MM.1S (cell line): ENCODE data around the gene BNC1.
"Not testable (repeated sequence)": the region's sequence is repeated elsewhere in the genome, so short reads cannot be mapped to it uniquely, and the experiment has no call there.

Experiments
- DNase-seq: peaks from one replicate; pipeline ENCODE4 v3.0.0-alpha.2; 2015
- H2AFZ ChIP-seq: fragments of 300-600 bp; sonication (generic); 2 replicates; pipeline ENCODE4 v1.6.0; 2016; ENCODE audit warnings: antibody characterized with exemption, low read length
- H3F3A ChIP-seq: fragments of 300-600 bp; sonication (generic); 2 replicates; pipeline ENCODE4 v1.6.1; 2016; ENCODE audit warnings: mild to moderate bottlenecking, antibody characterized with exemption, low read length, moderate library complexity, mixed read lengths; ENCODE audit not compliant: insufficient read depth
- H3K27ac ChIP-seq: fragments of 300-600 bp; sonication (generic); 2 replicates; pipeline ENCODE4 v1.5.1; 2016; ENCODE audit warnings: mild to moderate bottlenecking, low read length
- H3K27me3 ChIP-seq: fragments of 300-600 bp; sonication (generic); replicated peaks from 2 replicates; pipeline ENCODE4 v1.6.0; 2016; ENCODE audit warnings: low read length; ENCODE audit not compliant: insufficient read depth
- H3K36me3 ChIP-seq: fragments of 300-600 bp; sonication (generic); replicated peaks from 2 replicates; pipeline ENCODE4 v1.6.1; 2016; ENCODE audit warnings: mild to moderate bottlenecking, low read length, mixed read lengths; ENCODE audit not compliant: insufficient read depth
- H3K4me1 ChIP-seq: fragments of 300-600 bp; sonication (generic); 2 replicates; pipeline ENCODE4 v1.6.1; 2016; ENCODE audit warnings: low read length, mixed read lengths
- H3K4me2 ChIP-seq: fragments of 300-600 bp; sonication (generic); 2 replicates; pipeline ENCODE4 v1.6.0; 2016; ENCODE audit warnings: low read depth, low read length
- H3K4me3 ChIP-seq: fragments of 300-600 bp; sonication (generic); 2 replicates; pipeline ENCODE4 v1.5.1; 2016; ENCODE audit warnings: low read length, mixed read lengths
- H3K79me2 ChIP-seq: fragments of 300-600 bp; sonication (generic); 2 replicates; pipeline ENCODE4 v1.6.1; 2016; ENCODE audit warnings: mixed run types, low read length, mixed read lengths
- H3K9ac ChIP-seq: fragments of 300-600 bp; sonication (generic); 2 replicates; pipeline ENCODE4 v1.6.1; 2016; ENCODE audit warnings: low read length, mixed read lengths
- H3K9me2 ChIP-seq: fragments of 300-600 bp; sonication (generic); replicated peaks from 2 replicates; pipeline ENCODE4 v1.6.1; 2016; ENCODE audit warnings: mild to moderate bottlenecking, low read length, mixed read lengths; ENCODE audit not compliant: insufficient read depth
- H3K9me3 ChIP-seq: fragments of 300-600 bp; sonication (generic); replicated peaks from 2 replicates; pipeline ENCODE4 v1.6.1; 2016; ENCODE audit warnings: mild to moderate bottlenecking, low read length, mixed read lengths; ENCODE audit not compliant: insufficient read depth
- H4K20me1 ChIP-seq: fragments of 300-600 bp; sonication (generic); 2 replicates; pipeline ENCODE4 v1.6.1; 2016; ENCODE audit warnings: mild to moderate bottlenecking, low read length, moderate library complexity, mixed read lengths; ENCODE audit not compliant: insufficient read depth
- CTCF ChIP-seq: fragments of 300-600 bp; sonication (generic); IDR thresholded peaks from 2 replicates; pipeline ENCODE4 v1.5.1; 2016; ENCODE audit warnings: antibody characterized with exemption, low read length, mixed read lengths
- EZH2 ChIP-seq: fragments of 300-600 bp; sonication (generic); optimal IDR thresholded peaks from 2 replicates; pipeline ENCODE3; 2017; ENCODE audit warnings: low read depth, mild to moderate bottlenecking, antibody characterized with exemption, low read length, mixed read lengths
- EZH2phosphoT487 ChIP-seq: fragments of 300-600 bp; sonication (generic); IDR thresholded peaks from 2 replicates; pipeline ENCODE4 v1.6.1; 2018; ENCODE audit warnings: antibody characterized with exemption, low read length

The BNC1 gene

GRCh38 chr15:83262594-83263315 lies 21.7 kb downstream of the BNC1 start:
- no peak for DNase-seq
- no peaks in the 10 kb centered on the region for H3K27me3 ChIP-seq
- no peak overlapping the region for H2AFZ ChIP-seq
- H3K27ac ChIP-seq: no peak overlapping the region
- no peaks in the 10 kb centered on the region for H3K36me3 ChIP-seq
- H3K79me2 ChIP-seq: no peaks in the 10 kb centered on the region
- no peak overlapping the region for H3K9ac ChIP-seq
- H3K9me2 ChIP-seq: no peaks in the 10 kb centered on the region
- H3K4me1 ChIP-seq: no peaks in the 10 kb centered on the region
- no peak overlapping the region for H3K4me3 ChIP-seq
- TF ChIP-seq EZH2phosphoT487: no peak
- no peak for TF ChIP-seq EZH2
- TF ChIP-seq CTCF: no peak
- no peak overlapping the region for H3K4me2 ChIP-seq
- no peaks in the 10 kb centered on the region for H4K20me1 ChIP-seq
- H3K9me3 ChIP-seq: no peaks in the 10 kb centered on the region
- H3F3A ChIP-seq: no peaks in the 10 kb centered on the region

GRCh38 chr15:83262181-83262580 lies 22.3 kb downstream of the BNC1 start:
- H3K27ac ChIP-seq, H3K4me1 ChIP-seq, DNase-seq, H3K4me2 ChIP-seq, H3K9ac ChIP-seq, H4K20me1 ChIP-seq, H3K9me3 ChIP-seq, H3K4me3 ChIP-seq, H3K27me3 ChIP-seq, H3K36me3 ChIP-seq, H3K9me2 ChIP-seq, H3F3A ChIP-seq, H3K79me2 ChIP-seq, H2AFZ ChIP-seq: not testable (repeated sequence)

- Histone ChIP-seq H3K9me3 (no peaks in the 10 kb centered on the region), H3K9ac (no peak overlapping the region), H3K9me2 (no peaks in the 10 kb centered on the region), H3K79me2 (no peaks in the 10 kb centered on the region), H3K36me3 (no peaks in the 10 kb centered on the region), H2AFZ (no peak overlapping the region), H4K20me1 (no peaks in the 10 kb centered on the region), H3K27ac (no peak overlapping the region), H3K4me1 (no peaks in the 10 kb centered on the region), H3K4me3 (no peak overlapping the region), H3F3A (no peaks in the 10 kb centered on the region), H3K4me2 (no peak overlapping the region), H3K27me3 (no peaks in the 10 kb centered on the region)
- TF ChIP-seq CTCF (no peak), EZH2 (no peak), EZH2phosphoT487 (no peak)
- DNase-seq: no peak
Observed at GRCh38 chr15:83250781-83251180, 33.7 kb downstream of the BNC1 start.

GRCh38 chr15:83249030-83249343 lies 35.5 kb downstream of the BNC1 start:
- Histone ChIP-seq H3F3A (no peaks in the 10 kb centered on the region), H3K4me2 (no peak overlapping the region), H3K4me3 (no peak overlapping the region), H3K9ac (no peak overlapping the region), H3K9me2 (no peaks in the 10 kb centered on the region), H2AFZ (no peak overlapping the region), H3K9me3 (no peaks in the 10 kb centered on the region), H4K20me1 (no peaks in the 10 kb centered on the region), H3K36me3 (no peaks in the 10 kb centered on the region), H3K27ac (no peak overlapping the region), H3K27me3 (no peaks in the 10 kb centered on the region), H3K79me2 (no peaks in the 10 kb centered on the region), H3K4me1 (no peaks in the 10 kb centered on the region)
- no peak for DNase-seq
- TF ChIP-seq CTCF: no peak
- TF ChIP-seq EZH2phosphoT487: no peak
- TF ChIP-seq EZH2: no peak
